HG03175 (cell line): ENCODE results near the gene TAS2R41.
"Not testable (repeated sequence)": the region's sequence is repeated elsewhere in the genome, so short reads cannot be mapped to it uniquely, and the experiment has no call there.

Source experiments
- ATAC-seq: cut with Tn5 transposase; IDR thresholded peaks from one replicate; pipeline ENCODE4 v1.9.1; 2021; ENCODE audit warnings: mild to moderate bottlenecking, moderate library complexity; ENCODE audit not compliant: unreplicated experiment

TAS2R41 gene

GRCh38 chr7:143514995-143515735 is 37.5 kb downstream of the TAS2R41 start:
- no peak for ATAC-seq

- no peak for ATAC-seq
These were observed 39.3 kb downstream of the TAS2R41 start for GRCh38 chr7:143516981-143517380.

GRCh38 chr7:143518521-143518920 is 40.8 kb downstream of the TAS2R41 start:
- ATAC-seq, result no peak

GRCh38 chr7:143518941-143519340 is 41.3 kb downstream of the TAS2R41 start:
- no peak for ATAC-seq

- ATAC-seq, result no peak
These were observed 41.9 kb downstream of the TAS2R41 start for GRCh38 chr7:143519411-143520131.

- not testable (repeated sequence) for ATAC-seq
These were observed 44.7 kb downstream of the TAS2R41 start for GRCh38 chr7:143522309-143522916.
